ENCODE results near the gene EFNA5. TPM values are rescaled to one million over a fixed set of nuclear protein-coding genes. Genes with fewer than 3 reads are reported as not detected.

The EFNA5 gene
- total and polyA plus RNA-seq, 2 experiments from 2014 or later, result 7.5 to 10.1 TPM

DNA sequence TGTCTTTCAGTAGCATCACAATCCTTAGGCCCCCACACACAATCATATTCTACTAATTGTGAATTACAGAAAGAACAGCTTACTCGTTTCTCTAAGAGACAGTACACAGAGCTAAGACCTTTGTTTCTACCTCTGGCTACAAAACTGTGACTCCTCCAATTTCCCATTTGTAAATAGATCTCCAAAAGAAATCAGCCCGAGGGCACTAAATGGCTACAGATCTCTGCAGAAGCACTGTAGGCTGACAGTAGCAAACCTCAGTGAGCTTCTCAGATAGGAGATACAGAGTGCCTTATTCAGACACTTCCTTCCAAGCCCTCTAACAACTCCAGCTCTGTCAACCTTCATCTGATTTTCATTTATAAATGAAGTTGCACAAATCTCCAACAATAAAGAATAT is 51.0 kb downstream of the EFNA5 start:
- no peak for DNase-seq (ENCODE audit: low spot score)
- Mint-ChIP-seq H3K27ac (peak overlapping the region; percentile 82; the same call in 1 of the 2 replicates), H3K4me3 (no peak overlapping the region), H3K9me3 (no peaks in the 10 kb centered on the region), H3K4me1 (peaks cover 37% of the 10 kb centered on the region), H3K36me3 (ENCODE audit: low read depth) (no peaks in the 10 kb centered on the region), H3K27me3 (ENCODE audit: insufficient read depth, low read depth, poor library complexity) (peaks cover 1% of the 10 kb centered on the region)
- peak overlapping the region; percentile 6; the same call in 1 of the 2 replicates for H3K27ac ChIP-seq (ENCODE audit: low read depth)
- H3K4me1 ChIP-seq (ENCODE audit: insufficient read depth), result peaks cover 43% of the 10 kb centered on the region
- no peaks in the 10 kb centered on the region for H3K27me3 ChIP-seq (ENCODE audit: insufficient read depth)
- no peaks in the 10 kb centered on the region for H3F3A ChIP-seq (replicated peaks; ENCODE audit: low read depth)
- peak; percentile 46; the same call in 1 of the 3 replicates for ATAC-seq
- H3K79me2 ChIP-seq (replicated peaks; ENCODE audit: insufficient read depth), result peaks cover 8% of the 10 kb centered on the region; the same call in 1 of the 2 replicates
- no peak overlapping the region for H3K4me3 ChIP-seq
- H3K36me3 ChIP-seq (ENCODE audit: insufficient read depth), result no peaks in the 10 kb centered on the region
- no peak overlapping the region for H2AFZ ChIP-seq
- H4K20me1 ChIP-seq (replicated peaks; ENCODE audit: insufficient read depth), result no peaks in the 10 kb centered on the region
- H3K9me2 ChIP-seq (ENCODE audit: insufficient read depth), result no peaks in the 10 kb centered on the region
- H3K4me2 ChIP-seq, result no peak overlapping the region
- TF ChIP-seq, protein P1, sequence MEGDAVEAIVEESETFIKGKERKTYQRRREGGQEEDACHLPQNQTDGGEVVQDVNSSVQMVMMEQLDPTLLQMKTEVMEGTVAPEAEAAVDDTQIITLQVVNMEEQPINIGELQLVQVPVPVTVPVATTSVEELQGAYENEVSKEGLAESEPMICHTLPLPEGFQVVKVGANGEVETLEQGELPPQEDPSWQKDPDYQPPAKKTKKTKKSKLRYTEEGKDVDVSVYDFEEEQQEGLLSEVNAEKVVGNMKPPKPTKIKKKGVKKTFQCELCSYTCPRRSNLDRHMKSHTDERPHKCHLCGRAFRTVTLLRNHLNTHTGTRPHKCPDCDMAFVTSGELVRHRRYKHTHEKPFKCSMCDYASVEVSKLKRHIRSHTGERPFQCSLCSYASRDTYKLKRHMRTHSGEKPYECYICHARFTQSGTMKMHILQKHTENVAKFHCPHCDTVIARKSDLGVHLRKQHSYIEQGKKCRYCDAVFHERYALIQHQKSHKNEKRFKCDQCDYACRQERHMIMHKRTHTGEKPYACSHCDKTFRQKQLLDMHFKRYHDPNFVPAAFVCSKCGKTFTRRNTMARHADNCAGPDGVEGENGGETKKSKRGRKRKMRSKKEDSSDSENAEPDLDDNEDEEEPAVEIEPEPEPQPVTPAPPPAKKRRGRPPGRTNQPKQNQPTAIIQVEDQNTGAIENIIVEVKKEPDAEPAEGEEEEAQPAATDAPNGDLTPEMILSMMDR (conservative IDR thresholded peaks at IDR 0.05; ENCODE audit: low read depth in 2 of 2), result no peak
- TF ChIP-seq JUNB (IDR thresholded peaks at IDR 0.05; ENCODE audit: unreplicated experiment) (no peak), NANOG (IDR thresholded peaks at IDR 0.05; ENCODE audit: borderline replicate concordance) (no peak), EZH2phosphoT487 (IDR thresholded peaks at IDR 0.05; ENCODE audit: unreplicated experiment) (no peak), STAT1 (IDR thresholded peaks at IDR 0.05; ENCODE audit: unreplicated experiment) (no peak), EZH2 (IDR thresholded peaks at IDR 0.05; ENCODE audit: low read depth, unreplicated experiment) (no peak), CREB1 (CRISPR knock-in tag; IDR thresholded peaks at IDR 0.05; ENCODE audit: low read depth) (no peak), ZNF331 (CRISPR knock-in tag; IDR thresholded peaks at IDR 0.05; ENCODE audit: low read depth) (no peak)
- TF ChIP-seq, protein P2, sequence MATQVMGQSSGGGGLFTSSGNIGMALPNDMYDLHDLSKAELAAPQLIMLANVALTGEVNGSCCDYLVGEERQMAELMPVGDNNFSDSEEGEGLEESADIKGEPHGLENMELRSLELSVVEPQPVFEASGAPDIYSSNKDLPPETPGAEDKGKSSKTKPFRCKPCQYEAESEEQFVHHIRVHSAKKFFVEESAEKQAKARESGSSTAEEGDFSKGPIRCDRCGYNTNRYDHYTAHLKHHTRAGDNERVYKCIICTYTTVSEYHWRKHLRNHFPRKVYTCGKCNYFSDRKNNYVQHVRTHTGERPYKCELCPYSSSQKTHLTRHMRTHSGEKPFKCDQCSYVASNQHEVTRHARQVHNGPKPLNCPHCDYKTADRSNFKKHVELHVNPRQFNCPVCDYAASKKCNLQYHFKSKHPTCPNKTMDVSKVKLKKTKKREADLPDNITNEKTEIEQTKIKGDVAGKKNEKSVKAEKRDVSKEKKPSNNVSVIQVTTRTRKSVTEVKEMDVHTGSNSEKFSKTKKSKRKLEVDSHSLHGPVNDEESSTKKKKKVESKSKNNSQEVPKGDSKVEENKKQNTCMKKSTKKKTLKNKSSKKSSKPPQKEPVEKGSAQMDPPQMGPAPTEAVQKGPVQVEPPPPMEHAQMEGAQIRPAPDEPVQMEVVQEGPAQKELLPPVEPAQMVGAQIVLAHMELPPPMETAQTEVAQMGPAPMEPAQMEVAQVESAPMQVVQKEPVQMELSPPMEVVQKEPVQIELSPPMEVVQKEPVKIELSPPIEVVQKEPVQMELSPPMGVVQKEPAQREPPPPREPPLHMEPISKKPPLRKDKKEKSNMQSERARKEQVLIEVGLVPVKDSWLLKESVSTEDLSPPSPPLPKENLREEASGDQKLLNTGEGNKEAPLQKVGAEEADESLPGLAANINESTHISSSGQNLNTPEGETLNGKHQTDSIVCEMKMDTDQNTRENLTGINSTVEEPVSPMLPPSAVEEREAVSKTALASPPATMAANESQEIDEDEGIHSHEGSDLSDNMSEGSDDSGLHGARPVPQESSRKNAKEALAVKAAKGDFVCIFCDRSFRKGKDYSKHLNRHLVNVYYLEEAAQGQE (IDR thresholded peaks at IDR 0.05; ENCODE audit: unreplicated experiment), result no peak
- TF ChIP-seq, protein P3, sequence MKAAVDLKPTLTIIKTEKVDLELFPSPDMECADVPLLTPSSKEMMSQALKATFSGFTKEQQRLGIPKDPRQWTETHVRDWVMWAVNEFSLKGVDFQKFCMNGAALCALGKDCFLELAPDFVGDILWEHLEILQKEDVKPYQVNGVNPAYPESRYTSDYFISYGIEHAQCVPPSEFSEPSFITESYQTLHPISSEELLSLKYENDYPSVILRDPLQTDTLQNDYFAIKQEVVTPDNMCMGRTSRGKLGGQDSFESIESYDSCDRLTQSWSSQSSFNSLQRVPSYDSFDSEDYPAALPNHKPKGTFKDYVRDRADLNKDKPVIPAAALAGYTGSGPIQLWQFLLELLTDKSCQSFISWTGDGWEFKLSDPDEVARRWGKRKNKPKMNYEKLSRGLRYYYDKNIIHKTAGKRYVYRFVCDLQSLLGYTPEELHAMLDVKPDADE (IDR thresholded peaks at IDR 0.05), result no peak
- TF ChIP-seq, protein P4, sequence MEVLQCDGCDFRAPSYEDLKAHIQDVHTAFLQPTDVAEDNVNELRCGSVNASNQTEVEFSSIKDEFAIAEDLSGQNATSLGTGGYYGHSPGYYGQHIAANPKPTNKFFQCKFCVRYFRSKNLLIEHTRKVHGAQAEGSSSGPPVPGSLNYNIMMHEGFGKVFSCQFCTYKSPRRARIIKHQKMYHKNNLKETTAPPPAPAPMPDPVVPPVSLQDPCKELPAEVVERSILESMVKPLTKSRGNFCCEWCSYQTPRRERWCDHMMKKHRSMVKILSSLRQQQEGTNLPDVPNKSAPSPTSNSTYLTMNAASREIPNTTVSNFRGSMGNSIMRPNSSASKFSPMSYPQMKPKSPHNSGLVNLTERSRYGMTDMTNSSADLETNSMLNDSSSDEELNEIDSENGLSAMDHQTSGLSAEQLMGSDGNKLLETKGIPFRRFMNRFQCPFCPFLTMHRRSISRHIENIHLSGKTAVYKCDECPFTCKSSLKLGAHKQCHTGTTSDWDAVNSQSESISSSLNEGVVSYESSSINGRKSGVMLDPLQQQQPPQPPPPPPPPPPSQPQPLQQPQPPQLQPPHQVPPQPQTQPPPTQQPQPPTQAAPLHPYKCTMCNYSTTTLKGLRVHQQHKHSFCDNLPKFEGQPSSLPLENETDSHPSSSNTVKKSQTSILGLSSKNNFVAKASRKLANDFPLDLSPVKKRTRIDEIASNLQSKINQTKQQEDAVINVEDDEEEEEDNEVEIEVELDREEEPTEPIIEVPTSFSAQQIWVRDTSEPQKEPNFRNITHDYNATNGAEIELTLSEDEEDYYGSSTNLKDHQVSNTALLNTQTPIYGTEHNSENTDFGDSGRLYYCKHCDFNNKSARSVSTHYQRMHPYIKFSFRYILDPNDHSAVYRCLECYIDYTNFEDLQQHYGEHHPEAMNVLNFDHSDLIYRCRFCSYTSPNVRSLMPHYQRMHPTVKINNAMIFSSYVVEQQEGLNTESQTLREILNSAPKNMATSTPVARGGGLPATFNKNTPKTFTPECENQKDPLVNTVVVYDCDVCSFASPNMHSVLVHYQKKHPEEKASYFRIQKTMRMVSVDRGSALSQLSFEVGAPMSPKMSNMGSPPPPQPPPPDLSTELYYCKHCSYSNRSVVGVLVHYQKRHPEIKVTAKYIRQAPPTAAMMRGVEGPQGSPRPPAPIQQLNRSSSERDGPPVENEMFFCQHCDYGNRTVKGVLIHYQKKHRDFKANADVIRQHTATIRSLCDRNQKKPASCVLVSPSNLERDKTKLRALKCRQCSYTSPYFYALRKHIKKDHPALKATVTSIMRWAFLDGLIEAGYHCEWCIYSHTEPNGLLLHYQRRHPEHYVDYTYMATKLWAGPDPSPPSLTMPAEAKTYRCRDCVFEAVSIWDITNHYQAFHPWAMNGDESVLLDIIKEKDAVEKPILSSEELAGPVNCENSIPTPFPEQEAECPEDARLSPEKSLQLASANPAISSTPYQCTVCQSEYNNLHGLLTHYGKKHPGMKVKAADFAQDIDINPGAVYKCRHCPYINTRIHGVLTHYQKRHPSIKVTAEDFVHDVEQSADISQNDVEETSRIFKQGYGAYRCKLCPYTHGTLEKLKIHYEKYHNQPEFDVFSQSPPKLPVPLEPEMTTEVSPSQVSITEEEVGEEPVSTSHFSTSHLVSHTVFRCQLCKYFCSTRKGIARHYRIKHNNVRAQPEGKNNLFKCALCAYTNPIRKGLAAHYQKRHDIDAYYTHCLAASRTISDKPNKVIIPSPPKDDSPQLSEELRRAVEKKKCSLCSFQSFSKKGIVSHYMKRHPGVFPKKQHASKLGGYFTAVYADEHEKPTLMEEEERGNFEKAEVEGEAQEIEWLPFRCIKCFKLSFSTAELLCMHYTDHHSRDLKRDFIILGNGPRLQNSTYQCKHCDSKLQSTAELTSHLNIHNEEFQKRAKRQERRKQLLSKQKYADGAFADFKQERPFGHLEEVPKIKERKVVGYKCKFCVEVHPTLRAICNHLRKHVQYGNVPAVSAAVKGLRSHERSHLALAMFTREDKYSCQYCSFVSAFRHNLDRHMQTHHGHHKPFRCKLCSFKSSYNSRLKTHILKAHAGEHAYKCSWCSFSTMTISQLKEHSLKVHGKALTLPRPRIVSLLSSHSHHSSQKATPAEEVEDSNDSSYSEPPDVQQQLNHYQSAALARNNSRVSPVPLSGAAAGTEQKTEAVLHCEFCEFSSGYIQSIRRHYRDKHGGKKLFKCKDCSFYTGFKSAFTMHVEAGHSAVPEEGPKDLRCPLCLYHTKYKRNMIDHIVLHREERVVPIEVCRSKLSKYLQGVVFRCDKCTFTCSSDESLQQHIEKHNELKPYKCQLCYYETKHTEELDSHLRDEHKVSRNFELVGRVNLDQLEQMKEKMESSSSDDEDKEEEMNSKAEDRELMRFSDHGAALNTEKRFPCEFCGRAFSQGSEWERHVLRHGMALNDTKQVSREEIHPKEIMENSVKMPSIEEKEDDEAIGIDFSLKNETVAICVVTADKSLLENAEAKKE (CRISPR knock-in tag; IDR thresholded peaks at IDR 0.05), result no peak
